Activated CD8-positive, alpha-beta T cell treated with anti-CD3 and anti-CD28 coated beads for 36 hours (primary cell): ENCODE results near the gene CNR1. TPM values are rescaled to one million over a fixed set of nuclear protein-coding genes. Genes with fewer than 3 reads are reported as not detected.

ENCODE experiments used
- ATAC-seq: fragments of 200-7000 bp; cut with Tn5 transposase; one replicate; pipeline ENCODE4 v1.10.0; 2021; ENCODE audit warnings: mild to moderate bottlenecking, moderate library complexity
- CTCF ChIA-PET: fragments of 350-600 bp; sonication (Branson Sonifier 250); formaldehyde crosslinking; loops from one replicate; lab custom pipeline; 2021; ENCODE audit warnings: antibody characterized with exemption; lab: Charles Lee
- POLR2A ChIA-PET: fragments of 350-600 bp; sonication (Branson Sonifier 250); formaldehyde crosslinking; loops from one replicate; lab custom pipeline; 2021; ENCODE audit warnings: antibody characterized with exemption; lab: Charles Lee
- DNase-seq: peaks from one replicate; pipeline ENCODE4 v3.0.0-alpha.2; 2020
- H3K27ac Mint-ChIP-seq: one replicate; pipeline ENCODE4 v1.8.0; 2021; ENCODE audit warnings: mild to moderate bottlenecking, mixed read lengths
- H3K27me3 Mint-ChIP-seq: one replicate; pipeline ENCODE4 v1.8.0; 2021; ENCODE audit warnings: mixed read lengths
- H3K36me3 Mint-ChIP-seq: one replicate; pipeline ENCODE4 v1.8.0; 2021; ENCODE audit warnings: low read depth, mixed read lengths
- H3K4me1 Mint-ChIP-seq: one replicate; pipeline ENCODE4 v1.8.0; 2021; ENCODE audit warnings: low read depth, mixed read lengths
- H3K4me3 Mint-ChIP-seq: one replicate; pipeline ENCODE4 v1.8.0; 2021; ENCODE audit warnings: mild to moderate bottlenecking, moderate library complexity, mixed read lengths
- H3K9me3 Mint-ChIP-seq: one replicate; pipeline ENCODE4 v1.8.0; 2021; ENCODE audit warnings: mixed read lengths
- CTCF ChIP-seq: fragments of 200-600 bp; IDR thresholded peaks from one replicate; pipeline ENCODE4 v1.8.0; 2022; ENCODE audit warnings: antibody characterized with exemption, mild to moderate bottlenecking
- intact Hi-C: fragments of 100-400 bp; cut with micrococcal nuclease; formaldehyde crosslinking; loops from one replicate; pipeline ENCODE4 v1.10.0; 2022
- total RNA-seq, 2 experiments: library from RNA; stranded (reverse); gene quantifications; one replicate each; pipeline ENCODE4 v1.2.3, GENCODE V29; 2021

The CNR1 gene
- total RNA-seq, 2 experiments from 2014 or later, result not detected

GRCh38 chr6:88145298-88145963 lies 20.7 kb downstream of the CNR1 start:
- no peak for DNase-seq
- Mint-ChIP-seq H3K9me3 (no peaks in the 10 kb centered on the region), H3K27ac (no peak overlapping the region), H3K36me3 (no peaks in the 10 kb centered on the region), H3K4me3 (no peak overlapping the region), H3K27me3 (peaks cover 8% of the 10 kb centered on the region), H3K4me1 (no peaks in the 10 kb centered on the region)
- ChIA-PET CTCF (no interaction called here), POLR2A (no interaction called here)
- ATAC-seq, result no peak
- TF ChIP-seq CTCF, result no peak
- intact Hi-C loops, result no loop called here

GRCh38 chr6:88144637-88145297 lies 21.4 kb downstream of the CNR1 start:
- CTCF ChIA-PET, result no interaction called here
- ATAC-seq (no peak), DNase-seq (no peak)
- TF ChIP-seq CTCF, result no peak
- POLR2A ChIA-PET, result no interaction called here
- H3K27ac Mint-ChIP-seq, result no peak overlapping the region
- intact Hi-C loops, result no loop called here
- no peak overlapping the region for H3K4me3 Mint-ChIP-seq
- peaks cover 8% of the 10 kb centered on the region for H3K27me3 Mint-ChIP-seq
- no peaks in the 10 kb centered on the region for H3K9me3 Mint-ChIP-seq
- no peaks in the 10 kb centered on the region for H3K36me3 Mint-ChIP-seq
- H3K4me1 Mint-ChIP-seq, result no peaks in the 10 kb centered on the region

GRCh38 chr6:88143421-88144157 lies 22.6 kb downstream of the CNR1 start:
- POLR2A ChIA-PET, result no interaction called here

GRCh38 chr6:88142297-88142668 lies 23.9 kb downstream of the CNR1 start:
- no peak for DNase-seq
- H3K9me3 Mint-ChIP-seq, result no peaks in the 10 kb centered on the region
- no peak for ATAC-seq
- no peaks in the 10 kb centered on the region for H3K36me3 Mint-ChIP-seq
- H3K27ac Mint-ChIP-seq, result no peak overlapping the region
- POLR2A ChIA-PET, result no interaction called here
- H3K27me3 Mint-ChIP-seq, result peaks cover 4% of the 10 kb centered on the region
- intact Hi-C loops, result no loop called here
- H3K4me1 Mint-ChIP-seq, result no peaks in the 10 kb centered on the region
- CTCF ChIA-PET, result no interaction called here
- no peak overlapping the region for H3K4me3 Mint-ChIP-seq
- TF ChIP-seq CTCF, result no peak

More at GRCh38 chr6:88143421-88144157, 22.6 kb downstream of the CNR1 start:
- no peaks in the 10 kb centered on the region for H3K9me3 Mint-ChIP-seq
- no peak for TF ChIP-seq CTCF
- H3K27me3 Mint-ChIP-seq, result peaks cover 4% of the 10 kb centered on the region
- H3K4me1 Mint-ChIP-seq, result no peaks in the 10 kb centered on the region
- CTCF ChIA-PET, result no interaction called here
- H3K36me3 Mint-ChIP-seq, result no peaks in the 10 kb centered on the region
- no peak overlapping the region for H3K4me3 Mint-ChIP-seq
- ATAC-seq, result no peak
- intact Hi-C loops, result no loop called here
- H3K27ac Mint-ChIP-seq, result no peak overlapping the region
- DNase-seq, result no peak
